ENCODE data around the gene SEMA5B. TPM values are rescaled to one million over a fixed set of nuclear protein-coding genes. Genes with fewer than 3 reads are reported as not detected.

The SEMA5B gene
- polyA plus RNA-seq, 1 donor from 2014 or later: 7.0 TPM

DNA sequence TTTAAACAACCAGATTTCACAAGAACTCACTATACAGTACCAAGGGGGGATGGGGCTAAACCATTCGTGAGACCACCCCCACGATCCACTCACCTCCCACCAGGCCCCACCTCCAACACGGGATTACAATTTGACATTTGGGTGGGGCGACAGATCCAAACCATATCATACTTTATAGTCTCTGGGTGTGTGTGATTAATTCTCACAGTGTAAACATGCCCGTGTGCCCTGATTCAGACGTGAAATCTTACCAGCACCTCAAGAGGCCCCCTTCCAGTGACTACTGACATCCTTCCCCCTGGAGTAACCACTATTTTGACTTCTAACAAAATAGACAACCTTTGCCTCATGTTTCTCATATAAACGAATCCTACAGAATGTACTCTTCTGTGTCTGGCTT is 34.3 kb upstream of the SEMA5B start:
- Histone ChIP-seq H3K27ac (ENCODE audit: low read length) (no peak overlapping the region), H4K20me1 (ENCODE audit: insufficient read depth) (no peaks in the 10 kb centered on the region), H3K79me2 (replicated peaks; ENCODE audit: insufficient read depth, low read length) (no peaks in the 10 kb centered on the region), H3K9me3 (ENCODE audit: low read length) (no peaks in the 10 kb centered on the region), H3K36me3 (ENCODE audit: insufficient read depth, low read length) (no peaks in the 10 kb centered on the region), H3K4me2 (ENCODE audit: low read length) (no peak overlapping the region), H3K9ac (ENCODE audit: low read length) (no peak overlapping the region), H3F3A (ENCODE audit: insufficient read depth, low read length, poor library complexity, severe bottlenecking) (no peaks in the 10 kb centered on the region), H3K4me3 (ENCODE audit: low read length) (no peak overlapping the region), H3K9me2 (ENCODE audit: insufficient read depth, low read length) (no peaks in the 10 kb centered on the region), H2AFZ (ENCODE audit: low read depth, low read length) (no peak overlapping the region), H3K27me3 (ENCODE audit: insufficient read depth, low read depth, low read length) (no peaks in the 10 kb centered on the region)
- TF ChIP-seq REST (IDR thresholded peaks at IDR 0.05; ENCODE audit: borderline replicate concordance) (no peak), EP300 (conservative IDR thresholded peaks at IDR 0.05; ENCODE audit: poor library complexity, severe bottlenecking) (no peak), SMC3 (conservative IDR thresholded peaks at IDR 0.05; ENCODE audit: poor library complexity) (no peak), MXI1 (conservative IDR thresholded peaks at IDR 0.05; ENCODE audit: poor library complexity, severe bottlenecking) (no peak), POLR2AphosphoS5 (IDR thresholded peaks at IDR 0.05) (no peak), EZH2 (IDR thresholded peaks at IDR 0.05; ENCODE audit: borderline replicate concordance, insufficient read depth, low read length, poor library complexity, severe bottlenecking) (no peak), RAD21 (conservative IDR thresholded peaks at IDR 0.05) (no peak)
- TF ChIP-seq, protein P1, sequence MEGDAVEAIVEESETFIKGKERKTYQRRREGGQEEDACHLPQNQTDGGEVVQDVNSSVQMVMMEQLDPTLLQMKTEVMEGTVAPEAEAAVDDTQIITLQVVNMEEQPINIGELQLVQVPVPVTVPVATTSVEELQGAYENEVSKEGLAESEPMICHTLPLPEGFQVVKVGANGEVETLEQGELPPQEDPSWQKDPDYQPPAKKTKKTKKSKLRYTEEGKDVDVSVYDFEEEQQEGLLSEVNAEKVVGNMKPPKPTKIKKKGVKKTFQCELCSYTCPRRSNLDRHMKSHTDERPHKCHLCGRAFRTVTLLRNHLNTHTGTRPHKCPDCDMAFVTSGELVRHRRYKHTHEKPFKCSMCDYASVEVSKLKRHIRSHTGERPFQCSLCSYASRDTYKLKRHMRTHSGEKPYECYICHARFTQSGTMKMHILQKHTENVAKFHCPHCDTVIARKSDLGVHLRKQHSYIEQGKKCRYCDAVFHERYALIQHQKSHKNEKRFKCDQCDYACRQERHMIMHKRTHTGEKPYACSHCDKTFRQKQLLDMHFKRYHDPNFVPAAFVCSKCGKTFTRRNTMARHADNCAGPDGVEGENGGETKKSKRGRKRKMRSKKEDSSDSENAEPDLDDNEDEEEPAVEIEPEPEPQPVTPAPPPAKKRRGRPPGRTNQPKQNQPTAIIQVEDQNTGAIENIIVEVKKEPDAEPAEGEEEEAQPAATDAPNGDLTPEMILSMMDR (IDR thresholded peaks at IDR 0.05; ENCODE audit: poor library complexity, severe bottlenecking): no peak

DNA sequence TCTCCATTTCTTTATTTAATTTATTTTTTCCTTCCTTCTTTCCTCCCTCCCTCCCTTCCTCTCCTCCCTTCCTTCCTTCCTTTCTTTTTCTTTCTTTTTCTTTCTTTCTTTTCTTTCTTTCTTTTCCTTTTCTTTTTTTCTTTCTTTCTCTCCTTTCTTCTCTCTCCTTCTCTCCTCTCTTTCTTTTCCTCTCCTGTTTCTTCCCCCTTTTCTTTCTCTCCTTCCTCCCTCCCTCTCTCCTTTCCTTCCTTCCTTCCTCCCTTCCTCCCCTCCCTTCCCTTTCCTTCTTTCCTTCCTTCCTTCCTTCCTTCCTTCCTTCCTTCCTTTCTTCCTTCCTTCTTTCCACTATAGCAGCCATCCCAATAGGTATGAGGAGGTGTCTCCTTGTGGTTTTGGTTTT is 32.5 kb upstream of the SEMA5B start:
- Histone ChIP-seq H4K20me1 (ENCODE audit: insufficient read depth) (no peaks in the 10 kb centered on the region), H3K36me3 (ENCODE audit: insufficient read depth, low read length) (no peaks in the 10 kb centered on the region), H3K4me3 (ENCODE audit: low read length) (no peak overlapping the region), H3K27me3 (ENCODE audit: insufficient read depth, low read depth, low read length) (no peaks in the 10 kb centered on the region), H3F3A (ENCODE audit: insufficient read depth, low read length, poor library complexity, severe bottlenecking) (no peaks in the 10 kb centered on the region), H3K4me2 (ENCODE audit: low read length) (no peak overlapping the region), H3K9me2 (ENCODE audit: insufficient read depth, low read length) (no peaks in the 10 kb centered on the region), H3K27ac (ENCODE audit: low read length) (no peak overlapping the region), H3K9ac (ENCODE audit: low read length) (no peak overlapping the region), H3K79me2 (replicated peaks; ENCODE audit: insufficient read depth, low read length) (no peaks in the 10 kb centered on the region), H2AFZ (ENCODE audit: low read depth, low read length) (no peak overlapping the region), H3K9me3 (ENCODE audit: low read length) (no peaks in the 10 kb centered on the region)
- no peak for TF ChIP-seq TAF1 (IDR thresholded peaks at IDR 0.05; ENCODE audit: low read depth)
- TF ChIP-seq REST (IDR thresholded peaks at IDR 0.05; ENCODE audit: borderline replicate concordance): no peak
- no peak for TF ChIP-seq MXI1 (conservative IDR thresholded peaks at IDR 0.05; ENCODE audit: poor library complexity, severe bottlenecking)
- TF ChIP-seq POLR2AphosphoS5 (IDR thresholded peaks at IDR 0.05): no peak
- no peak for TF ChIP-seq EP300 (conservative IDR thresholded peaks at IDR 0.05; ENCODE audit: poor library complexity, severe bottlenecking)
